H9 (cell line): Measurements from ENCODE around the gene ABLIM1. TPM values are rescaled to one million over a fixed set of nuclear protein-coding genes. Genes with fewer than 3 reads are reported as not detected.

Experiments used
- DNase-seq: peaks from one replicate; pipeline ENCODE4 v3.0.0-alpha.2; 2017
- H2AFZ ChIP-seq: one replicate; pipeline ENCODE4 v1.6.1; 2013; ENCODE audit warnings: mild to moderate bottlenecking, low read length, control low read depth, moderate library complexity
- H2AK5ac ChIP-seq: 2 replicates; pipeline ENCODE4 v1.6.1; 2013; ENCODE audit warnings: low read length, control low read depth, mixed read lengths; ENCODE audit not compliant: insufficient read length
- H2BK120ac ChIP-seq: one replicate; pipeline ENCODE4 v1.6.1; 2013; ENCODE audit warnings: low read depth, mild to moderate bottlenecking, low read length, control low read depth, inconsistent platforms; ENCODE audit not compliant: poor library complexity, severe bottlenecking
- H2BK12ac ChIP-seq: 2 replicates; pipeline ENCODE4 v1.6.1; 2013; ENCODE audit warnings: low read length, control low read depth, mixed read lengths, low read depth; ENCODE audit not compliant: insufficient read length
- H2BK15ac ChIP-seq: 2 replicates; pipeline ENCODE4 v1.6.1; 2013; ENCODE audit warnings: low read depth, low read length, control low read depth
- H2BK20ac ChIP-seq: one replicate; pipeline ENCODE4 v1.6.1; 2013; ENCODE audit warnings: low read depth, mild to moderate bottlenecking, low read length, control low read depth, inconsistent platforms; ENCODE audit not compliant: poor library complexity, severe bottlenecking
- H2BK5ac ChIP-seq: 2 replicates; pipeline ENCODE4 v1.6.1; 2013; ENCODE audit warnings: low read length, control low read depth, mixed read lengths; ENCODE audit not compliant: insufficient read length
- H3K14ac ChIP-seq: 2 replicates; pipeline ENCODE4 v1.6.1; 2013; ENCODE audit warnings: low read length, control low read depth; ENCODE audit not compliant: insufficient read depth
- H3K18ac ChIP-seq: 2 replicates; pipeline ENCODE4 v1.6.1; 2013; ENCODE audit warnings: low read depth, mild to moderate bottlenecking, mixed read lengths, low read length, control low read depth; ENCODE audit not compliant: insufficient read length
- H3K23ac ChIP-seq: 2 replicates; pipeline ENCODE4 v1.6.1; 2013; ENCODE audit warnings: low read length, control low read depth, mixed read lengths, low read depth; ENCODE audit not compliant: insufficient read length
- H3K23me2 ChIP-seq: 2 replicates; pipeline ENCODE4 v1.6.1; 2013; ENCODE audit warnings: low read depth, mild to moderate bottlenecking, mixed read lengths, low read length, control low read depth; ENCODE audit not compliant: insufficient read length, poor library complexity, severe bottlenecking
- H3K27ac ChIP-seq: 2 replicates; pipeline ENCODE4 v1.5.1; 2013; ENCODE audit warnings: low read length, control low read depth, mixed read lengths, low read depth; ENCODE audit not compliant: insufficient read length
- H3K27me3 ChIP-seq: 2 replicates; pipeline ENCODE4 v1.6.1; 2013; ENCODE audit warnings: low read length, control low read depth, inconsistent platforms; ENCODE audit not compliant: insufficient read depth
- H3K4ac ChIP-seq: 2 replicates; pipeline ENCODE4 v1.6.1; 2013; ENCODE audit warnings: low read depth, mild to moderate bottlenecking, control low read depth, inconsistent platforms, low read length, moderate library complexity
- H3K4me1 ChIP-seq: 2 replicates; pipeline ENCODE4 v1.6.1; 2013; ENCODE audit warnings: low read length, control low read depth, inconsistent platforms; ENCODE audit not compliant: insufficient read depth
- H3K4me2 ChIP-seq: 2 replicates; pipeline ENCODE4 v1.6.1; 2013; ENCODE audit warnings: low read length, control low read depth, mixed read lengths; ENCODE audit not compliant: insufficient read length, insufficient read depth
- H3K56ac ChIP-seq: 2 replicates; pipeline ENCODE4 v1.6.1; 2013; ENCODE audit warnings: low read depth, mild to moderate bottlenecking, mixed read lengths, low read length, control low read depth; ENCODE audit not compliant: insufficient read length
- H3K79me1 ChIP-seq: 2 replicates; pipeline ENCODE4 v1.6.1; 2013; ENCODE audit warnings: low read depth, mild to moderate bottlenecking, moderate library complexity, low read length, control low read depth, inconsistent platforms; ENCODE audit not compliant: insufficient read depth, poor library complexity, severe bottlenecking
- H3K79me2 ChIP-seq: 2 replicates; pipeline ENCODE4 v1.6.1; 2013; ENCODE audit warnings: low read length, control low read depth, inconsistent platforms; ENCODE audit not compliant: insufficient read depth
- H3K9ac ChIP-seq: 2 replicates; pipeline ENCODE4 v1.6.1; 2013; ENCODE audit warnings: low read length, control low read depth, mixed read lengths; ENCODE audit not compliant: insufficient read length; ENCODE audit errors: extremely low read depth
- H3K9me3 ChIP-seq: one replicate; pipeline ENCODE4 v1.6.1; 2013; ENCODE audit warnings: low read depth, low read length, inconsistent platforms; ENCODE audit not compliant: control insufficient read depth
- H3T11ph ChIP-seq: one replicate; pipeline ENCODE4 v1.6.1; 2013; ENCODE audit warnings: mild to moderate bottlenecking, low read length, control low read depth, inconsistent platforms
- H4K20me1 ChIP-seq: one replicate; pipeline ENCODE4 v1.6.1; 2013; ENCODE audit not compliant: control insufficient read depth, insufficient read length, insufficient read depth
- H4K5ac ChIP-seq: 2 replicates; pipeline ENCODE4 v1.6.1; 2013; ENCODE audit warnings: low read depth, mild to moderate bottlenecking, mixed read lengths, low read length, control low read depth; ENCODE audit not compliant: insufficient read length
- H4K8ac ChIP-seq: replicated peaks from 2 replicates; pipeline ENCODE4 v1.6.1; 2013; ENCODE audit warnings: low read length, control low read depth, mixed read lengths, low read depth; ENCODE audit not compliant: insufficient read length
- H4K91ac ChIP-seq: 2 replicates; pipeline ENCODE4 v1.6.1; 2013; ENCODE audit warnings: low read depth, mild to moderate bottlenecking, moderate library complexity, mixed read lengths, low read length, control low read depth; ENCODE audit not compliant: insufficient read length
- H3K27ac Mint-ChIP-seq, 3 experiments: 2 replicates in 2 of 3; 3 replicates in 1 of 3; pipeline ENCODE4 v1.8.0; 2020 to 2021; ENCODE audit warnings: mixed read lengths in 3 of 3, mild to moderate bottlenecking in 1 of 3, moderate library complexity in 1 of 3
- H3K27me3 Mint-ChIP-seq: 2 replicates; pipeline ENCODE4 v1.8.0; 2021; ENCODE audit warnings: low read depth, mild to moderate bottlenecking, moderate library complexity, mixed read lengths
- H3K36me3 Mint-ChIP-seq, 3 experiments: 2 replicates in 2 of 3; 3 replicates in 1 of 3; pipeline ENCODE4 v1.8.0; 2020 to 2021; ENCODE audit warnings: low read depth in 3 of 3, mixed read lengths in 3 of 3; ENCODE audit not compliant: insufficient read depth in 1 of 3
- H3K4me1 Mint-ChIP-seq, 2 experiments: 2 replicates each; pipeline ENCODE4 v1.8.0; 2020; ENCODE audit warnings: mixed read lengths in 2 of 2
- H3K4me3 Mint-ChIP-seq, 2 experiments: 2 replicates in 1 of 2; 3 replicates in 1 of 2; pipeline ENCODE4 v1.8.0; 2020 to 2021; ENCODE audit warnings: mild to moderate bottlenecking in 2 of 2, mixed read lengths in 2 of 2, moderate library complexity in 1 of 2
- H3K9me3 Mint-ChIP-seq, 2 experiments: 2 replicates in 1 of 2; 3 replicates in 1 of 2; pipeline ENCODE4 v1.8.0; 2020; ENCODE audit warnings: mild to moderate bottlenecking in 2 of 2, mixed read lengths in 2 of 2, moderate library complexity in 1 of 2
- CTCF ChIP-seq: fragments of 200-600 bp; sonication (generic); conservative IDR thresholded peaks from 3 replicates; pipeline ENCODE4 v1.8.0; 2021; ENCODE audit warnings: antibody characterized with exemption, mild to moderate bottlenecking
- WGBS: extraction: QIAGEN DNeasy Blood & Tissue Kit; methylation state at CpG from one replicate; pipeline ENCODE4 v1.1.7; 2013; ENCODE audit warnings: missing lambda C conversion rate, low lambda C conversion rate, mixed read lengths; ENCODE audit not compliant: insufficient read length; ENCODE audit errors: extremely low coverage; 5-methylcytosine and 5-hydroxymethylcytosine counted together
- total RNA-seq: library from RNA; stranded (reverse); gene quantifications from 2 replicates; pipeline ENCODE4 v1.2.1, GENCODE V29; 2021

The ABLIM1 gene
- total RNA-seq, 1 experiment from 2014 or later, result 32.1 TPM

DNA sequence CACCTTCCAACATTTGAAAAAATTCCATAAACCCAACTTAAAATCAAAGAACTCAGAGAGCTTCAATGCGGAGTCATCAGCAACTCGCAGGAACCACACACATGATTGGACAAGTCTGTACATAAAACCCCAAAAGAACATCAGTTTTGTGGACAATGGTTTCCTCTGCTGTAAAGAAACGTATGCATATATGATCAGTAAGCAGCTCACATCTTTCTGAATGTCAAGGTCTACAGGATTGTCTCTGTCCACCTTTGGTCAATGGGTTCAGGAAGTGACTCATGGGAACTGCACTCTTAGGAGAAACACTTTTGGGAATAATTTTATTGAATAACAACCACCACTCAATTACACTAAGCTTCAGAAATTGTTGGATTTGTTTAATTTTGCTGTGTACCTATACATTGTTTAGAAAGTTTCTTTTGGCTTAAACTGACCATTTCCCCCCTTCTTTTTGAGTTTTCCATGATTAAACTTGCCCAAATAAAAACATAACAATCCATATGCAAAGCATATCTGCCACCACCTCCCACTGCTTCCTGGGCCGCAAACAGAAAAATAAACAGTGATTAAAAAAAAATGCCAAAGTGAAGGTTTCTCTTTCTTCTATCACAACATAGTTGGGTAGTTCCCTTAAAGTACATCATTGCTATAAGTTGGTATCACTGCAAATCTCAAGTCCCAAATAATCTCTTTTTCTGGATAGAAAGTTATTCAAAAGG lies 226.5 kb downstream of the ABLIM1 start:
- Histone ChIP-seq H3T11ph (no peak overlapping the region), H4K91ac (no peak overlapping the region), H3K18ac (no peak overlapping the region), H3K9ac (no peak overlapping the region), H3K4me1 (no peaks in the 10 kb centered on the region), H3K14ac (no peak overlapping the region), H2AK5ac (no peak overlapping the region), H3K56ac (no peak overlapping the region), H4K20me1 (no peaks in the 10 kb centered on the region), H3K27ac (no peak overlapping the region), H3K9me3 (no peaks in the 10 kb centered on the region), H2BK120ac (no peak overlapping the region), H3K27me3 (no peaks in the 10 kb centered on the region), H3K79me1 (no peaks in the 10 kb centered on the region), H2AFZ (no peak overlapping the region), H3K4ac (no peak overlapping the region), H2BK5ac (no peak overlapping the region), H2BK20ac (no peak overlapping the region), H2BK15ac (no peak overlapping the region), H3K4me2 (no peak overlapping the region), H3K23me2 (no peaks in the 10 kb centered on the region), H3K79me2 (no peaks in the 10 kb centered on the region), H2BK12ac (no peak overlapping the region), H3K23ac (no peak overlapping the region), H4K8ac (no peak overlapping the region), H4K5ac (no peak overlapping the region)
- Mint-ChIP-seq H3K4me3 (no peak overlapping the region), H3K27me3 (no peaks in the 10 kb centered on the region), H3K9me3 (no peaks in the 10 kb centered on the region), H3K4me1 (peaks cover 3 to 12% of the 10 kb centered on the region in 2 experiments), H3K27ac (no peak overlapping the region), H3K36me3 (peaks cover 5 to 8% (median 7%) of the 10 kb centered on the region in 3 experiments; a peak in 4 of 7 replicates)
- WGBS, result no CpG with 5 or more reads among the region's 4 CpGs
- DNase-seq, result no peak
- no peak for TF ChIP-seq CTCF
